Ovary (tissue), 3 donors: ENCODE results near the gene FN3K.

Experiments
- CTCF ChIP-seq, 3 donors: fragments of 450-650 bp in 2 of 3; fragments of 200-600 bp in 1 of 3; IDR thresholded peaks; one replicate each; pipeline versions ENCODE4 v1.5.1 to v1.8.0; 2016 to 2022; ENCODE audit warnings: antibody characterized with exemption in 3 of 3, mild to moderate bottlenecking in 1 of 3
- EP300 ChIP-seq: sonication (generic); formaldehyde crosslinking; IDR thresholded peaks from one replicate; pipeline ENCODE4 v1.6.1; 2017; ENCODE audit warnings: antibody characterized with exemption
- donor health status: DM: no; HTN: no; CAD: no.

DNA sequence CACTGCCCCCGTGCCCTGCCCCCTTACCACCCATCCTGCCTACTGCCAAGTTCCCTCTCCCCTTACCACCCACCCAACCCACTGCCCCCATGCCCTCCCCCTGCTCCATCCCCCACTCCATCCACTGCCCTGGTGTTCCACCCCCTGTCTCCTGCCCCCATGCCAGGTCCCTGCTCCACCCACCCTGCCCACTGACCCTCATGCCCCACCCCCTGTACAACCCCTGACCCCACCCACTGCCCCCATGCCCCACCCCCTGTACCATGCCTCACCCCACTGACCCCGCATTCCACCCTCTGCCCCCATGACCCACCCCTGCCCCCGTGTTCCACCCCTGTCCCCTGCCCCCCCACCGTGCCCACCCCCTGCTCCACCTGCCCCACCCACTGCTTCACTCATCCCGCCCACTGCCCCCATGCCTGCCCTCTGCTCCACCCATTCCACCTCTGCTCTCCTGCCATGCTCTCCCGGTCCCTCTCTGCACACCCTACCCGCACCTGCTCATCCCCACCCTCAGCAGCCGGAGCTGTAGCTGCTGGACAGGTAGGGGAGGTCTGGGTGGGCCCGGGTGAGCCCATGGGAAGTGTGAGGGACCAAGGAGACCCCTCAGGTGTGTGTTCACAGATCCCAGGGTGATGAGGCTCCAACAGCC, 26.3 kb upstream of the FN3K start:
- TF ChIP-seq CTCF (IDR thresholded peaks at IDR 0.05) (no peak), EP300 (no peak)
